Activated naive CD8-positive, alpha-beta T cell treated with anti-CD3 and anti-CD28 coated beads, Interleukin-2, amount 10 ng/mL, durations not matched to agents 7 days and 5 days (primary cell): ENCODE results near the gene TNIP1. TPM values are rescaled to one million over a fixed set of nuclear protein-coding genes. Genes with fewer than 3 reads are reported as not detected.

Source experiments
- ATAC-seq: fragments of 150-1000 bp; cut with Tn5 transposase; one replicate; pipeline ENCODE4 v1.10.0; 2021; ENCODE audit warnings: low read depth, moderate library complexity
- POLR2A ChIA-PET: fragments of 350-600 bp; sonication (Branson Sonifier 250); formaldehyde crosslinking; loops from one replicate; lab custom pipeline; 2021; ENCODE audit warnings: antibody characterized with exemption; lab: Charles Lee
- DNase-seq: peaks from one replicate; pipeline ENCODE4 v3.0.0; 2021
- H3K27ac Mint-ChIP-seq: one replicate; pipeline ENCODE4 v1.8.0; 2022; ENCODE audit warnings: mild to moderate bottlenecking, mixed read lengths
- H3K27me3 Mint-ChIP-seq: one replicate; pipeline ENCODE4 v1.8.0; 2022; ENCODE audit warnings: mild to moderate bottlenecking, moderate library complexity, mixed read lengths
- H3K36me3 Mint-ChIP-seq: one replicate; pipeline ENCODE4 v1.8.0; 2021; ENCODE audit warnings: mild to moderate bottlenecking, mixed read lengths
- H3K4me1 Mint-ChIP-seq: one replicate; pipeline ENCODE4 v1.8.0; 2021; ENCODE audit warnings: mixed read lengths
- H3K4me3 Mint-ChIP-seq: one replicate; pipeline ENCODE4 v1.8.0; 2022; ENCODE audit warnings: mild to moderate bottlenecking, moderate library complexity, mixed read lengths
- H3K9me3 Mint-ChIP-seq: one replicate; pipeline ENCODE4 v1.8.0; 2021; ENCODE audit warnings: mixed read lengths
- total RNA-seq, 2 experiments: library from RNA; stranded (reverse); gene quantifications; one replicate each; pipeline ENCODE4 v1.2.3, GENCODE V29; 2021

Gene TNIP1
- total RNA-seq, 2 experiments from 2014 or later, result 172 to 176 TPM

DNA sequence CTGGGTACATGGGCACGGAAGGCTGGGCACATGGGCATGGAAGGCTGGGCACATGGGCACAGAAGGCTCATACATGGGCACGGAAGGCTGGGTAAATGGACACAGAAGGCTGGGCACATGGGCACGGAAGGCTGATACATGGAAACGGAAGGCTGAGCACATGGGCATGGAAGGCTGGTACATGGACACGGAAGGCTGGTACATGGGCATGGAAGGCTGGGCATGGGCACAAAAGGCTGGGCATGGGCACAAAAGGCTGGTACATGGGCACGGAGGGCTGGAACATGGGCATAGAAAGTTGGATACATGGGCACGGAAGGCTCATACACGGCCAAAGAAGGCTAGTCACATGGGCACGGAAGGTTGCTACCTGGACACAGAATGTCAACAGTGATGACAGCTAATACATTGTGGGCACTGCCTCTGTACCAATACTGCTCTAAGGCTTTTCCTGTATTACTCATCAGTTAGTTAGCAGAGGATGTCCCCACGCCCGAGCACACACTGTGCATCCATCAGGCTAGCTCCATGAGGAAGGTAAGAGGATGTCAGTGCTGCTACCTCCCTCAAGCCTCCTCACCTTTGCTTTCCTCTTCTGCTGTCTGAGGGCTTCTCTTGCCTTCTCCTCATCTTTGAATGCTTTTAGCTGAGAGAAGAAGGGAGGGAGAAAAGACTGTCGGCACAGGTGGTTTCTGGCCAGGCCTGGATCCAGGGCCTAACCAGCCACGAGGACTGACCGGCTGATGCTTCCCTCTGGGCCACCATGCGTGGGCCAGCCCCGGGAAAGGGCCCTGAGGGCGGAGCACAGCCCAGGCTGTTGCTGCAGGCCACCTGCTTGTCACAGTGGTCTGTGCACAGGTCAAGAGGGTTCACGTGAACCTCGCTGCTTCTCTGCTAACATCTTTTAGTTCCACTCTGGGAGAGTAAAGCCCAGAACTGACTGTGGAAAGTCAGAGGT, 46.1 kb downstream of the TNIP1 start:
- H3K36me3 Mint-ChIP-seq, result peaks cover 44% of the 10 kb centered on the region
- no peak for ATAC-seq
- no peaks in the 10 kb centered on the region for H3K9me3 Mint-ChIP-seq
- POLR2A ChIA-PET, result no interaction called here
- H3K27me3 Mint-ChIP-seq, result no peaks in the 10 kb centered on the region
- H3K27ac Mint-ChIP-seq, result no peak overlapping the region
- no peaks in the 10 kb centered on the region for H3K4me1 Mint-ChIP-seq
- no peak for DNase-seq
- no peak overlapping the region for H3K4me3 Mint-ChIP-seq

DNA sequence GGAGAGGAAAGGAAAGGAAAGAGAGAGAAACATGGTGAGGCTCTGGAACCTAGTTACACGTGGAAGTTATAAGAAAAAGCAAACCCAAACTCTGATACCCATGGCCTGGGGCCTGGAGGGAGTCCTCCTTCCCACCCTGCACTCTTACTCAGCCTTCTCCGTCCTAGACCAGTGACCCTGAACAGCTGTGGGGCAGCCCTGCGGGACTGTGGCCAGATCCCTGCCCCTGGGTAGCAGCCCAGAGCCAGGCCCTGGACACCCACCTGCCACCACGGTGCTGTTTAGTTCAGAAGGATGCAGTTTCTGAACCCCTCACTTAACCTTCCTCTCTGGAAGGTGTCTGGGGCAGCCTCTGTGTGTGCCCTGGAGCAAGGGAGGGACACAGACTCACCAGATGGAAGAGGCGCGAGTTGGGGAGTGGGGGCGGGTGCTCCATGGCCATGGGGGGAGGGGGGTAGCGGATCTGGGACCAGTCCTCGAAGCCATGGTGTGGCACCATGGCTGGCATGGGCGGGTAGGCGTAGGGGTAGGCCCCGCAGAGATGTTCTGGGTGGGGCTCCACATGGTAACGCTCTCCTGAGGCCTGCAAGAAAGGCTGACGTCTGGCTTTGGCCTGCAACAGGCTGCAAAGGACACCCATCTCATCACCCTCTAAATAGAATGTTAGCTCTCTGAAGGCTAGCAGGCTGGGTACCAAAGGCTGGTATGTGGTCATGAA, 47.5 kb downstream of the TNIP1 start:
- ATAC-seq (no peak), DNase-seq (no peak)
- H3K4me1 Mint-ChIP-seq, result no peaks in the 10 kb centered on the region
- POLR2A ChIA-PET, result no interaction called here
- no peak overlapping the region for H3K4me3 Mint-ChIP-seq
- peaks cover 47% of the 10 kb centered on the region for H3K36me3 Mint-ChIP-seq
- no peaks in the 10 kb centered on the region for H3K27me3 Mint-ChIP-seq
- no peaks in the 10 kb centered on the region for H3K9me3 Mint-ChIP-seq
- H3K27ac Mint-ChIP-seq, result no peak overlapping the region

DNA sequence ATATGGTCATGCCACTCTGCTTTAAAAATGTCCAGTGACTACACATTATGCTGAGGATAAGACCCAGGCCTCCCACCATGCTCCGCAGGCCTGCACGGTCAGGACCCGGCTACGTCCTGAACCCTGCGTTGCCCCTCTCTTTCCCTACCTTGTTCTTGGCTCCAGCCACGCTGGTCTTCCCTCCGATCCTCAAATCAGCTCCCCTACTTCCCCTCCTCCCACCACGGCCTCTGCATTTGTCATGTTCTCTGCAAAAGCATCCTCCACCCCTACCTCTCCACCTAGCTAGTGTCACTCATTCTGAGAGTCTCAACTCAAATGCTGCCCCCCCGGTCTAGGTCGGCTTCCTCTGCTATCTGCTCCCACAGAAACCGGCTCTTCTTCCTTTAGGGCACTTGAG, 49.3 kb downstream of the TNIP1 start:
- no peaks in the 10 kb centered on the region for H3K9me3 Mint-ChIP-seq
- no peak for ATAC-seq
- H3K27ac Mint-ChIP-seq, result no peak overlapping the region
- POLR2A ChIA-PET, result no interaction called here
- H3K36me3 Mint-ChIP-seq, result peaks cover 46% of the 10 kb centered on the region
- H3K4me3 Mint-ChIP-seq, result no peak overlapping the region
- no peak for DNase-seq
- H3K27me3 Mint-ChIP-seq, result no peaks in the 10 kb centered on the region
- H3K4me1 Mint-ChIP-seq, result no peaks in the 10 kb centered on the region

DNA sequence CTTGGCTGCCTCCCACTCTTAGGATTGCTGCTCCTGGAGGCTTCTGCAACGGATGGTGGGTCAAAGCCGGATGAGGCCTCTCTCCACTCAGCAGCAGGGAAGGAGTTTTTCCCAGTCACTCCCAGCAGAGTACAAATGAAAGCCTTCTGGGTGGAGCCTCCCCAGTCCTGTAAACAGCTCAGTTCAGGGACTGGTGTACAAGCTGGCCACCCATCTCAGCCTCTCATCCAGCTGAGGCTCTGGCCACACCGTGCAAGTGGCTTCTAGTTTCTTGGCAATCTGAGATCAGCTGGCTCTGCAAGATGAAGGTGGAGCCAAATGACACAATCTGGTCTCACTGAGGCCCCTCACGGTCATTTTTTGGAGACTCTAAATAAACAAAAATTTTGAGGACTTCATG, 50.5 kb downstream of the TNIP1 start:
- H3K27ac Mint-ChIP-seq, result no peak overlapping the region
- DNase-seq (no peak), ATAC-seq (no peak)
- H3K36me3 Mint-ChIP-seq, result peaks cover 47% of the 10 kb centered on the region
- no peaks in the 10 kb centered on the region for H3K27me3 Mint-ChIP-seq
- H3K9me3 Mint-ChIP-seq, result no peaks in the 10 kb centered on the region
- POLR2A ChIA-PET, result no interaction called here
- H3K4me3 Mint-ChIP-seq, result no peak overlapping the region
- H3K4me1 Mint-ChIP-seq, result no peaks in the 10 kb centered on the region

DNA sequence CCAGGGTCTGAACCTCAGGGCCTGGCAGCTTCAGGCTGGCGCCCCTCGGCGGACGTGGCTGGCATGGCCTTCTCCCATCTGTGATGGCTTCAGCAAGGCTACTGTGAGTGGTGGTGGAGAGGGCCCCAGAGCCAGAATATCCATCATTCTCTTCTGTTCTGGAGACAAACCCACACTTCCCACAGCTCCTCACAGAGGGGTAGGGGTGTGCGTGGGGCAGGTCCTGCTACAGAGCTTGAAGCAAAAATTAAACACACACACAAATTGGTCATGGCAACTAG, 50.8 kb downstream of the TNIP1 start:
- ATAC-seq (no peak), DNase-seq (no peak)
- Mint-ChIP-seq H3K27ac (no peak overlapping the region), H3K9me3 (no peaks in the 10 kb centered on the region), H3K4me3 (no peak overlapping the region), H3K27me3 (no peaks in the 10 kb centered on the region), H3K4me1 (no peaks in the 10 kb centered on the region), H3K36me3 (peaks cover 49% of the 10 kb centered on the region)
- POLR2A ChIA-PET, result no interaction called here

DNA sequence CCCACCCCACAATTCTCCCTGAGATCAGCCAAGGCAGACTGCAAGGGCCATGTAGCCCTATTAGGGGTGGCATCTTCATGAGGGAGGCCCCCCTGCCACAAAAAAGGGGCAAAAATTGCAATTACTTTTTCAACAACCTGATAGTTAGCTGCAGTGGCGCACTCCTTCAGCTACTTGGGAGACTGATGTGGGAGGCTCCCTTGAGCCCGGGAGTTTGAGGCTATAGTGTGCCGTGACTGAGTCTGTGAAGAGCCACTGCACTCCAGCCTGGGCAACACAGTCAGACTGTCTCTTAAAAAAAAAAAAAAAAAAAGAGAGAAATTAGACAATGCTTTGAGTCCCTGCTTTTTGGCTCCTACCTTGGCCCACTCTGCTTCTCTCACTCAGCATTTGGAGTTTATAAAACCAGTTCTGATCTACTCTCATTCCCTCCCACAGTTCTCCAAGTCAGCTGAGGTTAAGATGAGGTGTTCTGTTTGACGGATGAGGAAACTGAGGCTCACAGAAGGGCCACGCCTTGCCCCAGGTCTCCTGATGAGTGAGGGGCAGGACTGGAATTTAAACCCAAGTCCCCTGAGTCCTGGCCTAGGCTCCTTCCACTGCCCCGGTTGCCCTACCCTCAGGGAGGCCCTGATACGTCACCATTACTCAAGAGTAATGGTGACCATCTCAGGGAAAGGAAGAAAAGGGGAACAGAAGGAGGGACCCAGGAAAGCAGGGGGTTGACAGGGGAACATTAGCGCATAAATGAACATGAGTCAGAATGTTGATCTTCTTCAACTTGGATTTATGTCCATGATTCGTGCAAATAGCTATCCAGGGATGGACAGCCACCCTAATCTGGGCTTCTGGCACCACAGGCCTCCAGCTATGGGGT, 51.4 kb downstream of the TNIP1 start:
- no peak overlapping the region for H3K4me3 Mint-ChIP-seq
- POLR2A ChIA-PET, result no interaction called here
- no peak overlapping the region for H3K27ac Mint-ChIP-seq
- H3K36me3 Mint-ChIP-seq, result peaks cover 48% of the 10 kb centered on the region
- ATAC-seq (no peak), DNase-seq (no peak)
- H3K4me1 Mint-ChIP-seq, result no peaks in the 10 kb centered on the region
- no peaks in the 10 kb centered on the region for H3K27me3 Mint-ChIP-seq
- H3K9me3 Mint-ChIP-seq, result no peaks in the 10 kb centered on the region

DNA sequence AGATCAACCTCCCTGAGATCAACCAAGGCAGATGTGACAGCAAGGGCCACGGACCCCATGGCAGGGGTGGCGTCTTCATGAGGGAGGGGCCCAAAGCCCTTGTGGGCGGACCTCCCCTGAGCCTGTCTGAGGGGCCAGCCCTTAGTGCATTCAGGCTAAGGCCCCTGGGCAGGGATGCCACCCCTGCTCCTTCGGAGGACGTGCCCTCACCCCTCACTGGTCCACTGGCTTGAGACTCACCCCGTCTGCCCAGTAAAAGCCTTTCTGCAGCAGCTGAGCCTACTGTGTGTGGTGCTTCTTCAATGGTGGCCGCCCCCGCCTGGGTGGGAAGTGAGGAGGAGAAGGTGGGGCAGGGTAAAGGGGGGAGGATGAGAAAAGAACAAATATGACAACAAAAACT, 52.1 kb downstream of the TNIP1 start:
- no peak for ATAC-seq
- H3K36me3 Mint-ChIP-seq, result peaks cover 41% of the 10 kb centered on the region

DNA sequence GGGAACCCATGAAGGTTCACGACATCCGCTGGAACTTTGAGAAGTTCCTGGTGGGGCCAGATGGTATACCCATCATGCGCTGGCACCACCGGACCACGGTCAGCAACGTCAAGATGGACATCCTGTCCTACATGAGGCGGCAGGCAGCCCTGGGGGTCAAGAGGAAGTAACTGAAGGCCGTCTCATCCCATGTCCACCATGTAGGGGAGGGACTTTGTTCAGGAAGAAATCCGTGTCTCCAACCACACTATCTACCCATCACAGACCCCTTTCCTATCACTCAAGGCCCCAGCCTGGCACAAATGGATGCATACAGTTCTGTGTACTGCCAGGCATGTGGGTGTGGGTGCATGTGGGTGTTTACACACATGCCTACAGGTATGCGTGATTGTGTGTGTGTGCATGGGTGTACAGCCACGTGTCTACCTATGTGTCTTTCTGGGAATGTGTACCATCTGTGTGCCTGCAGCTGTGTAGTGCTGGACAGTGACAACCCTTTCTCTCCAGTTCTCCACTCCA, 52.8 kb downstream of the TNIP1 start:
- POLR2A ChIA-PET, result no interaction called here
- no peak for DNase-seq
- H3K36me3 Mint-ChIP-seq, result peaks cover 41% of the 10 kb centered on the region
- no peaks in the 10 kb centered on the region for H3K9me3 Mint-ChIP-seq
- no peaks in the 10 kb centered on the region for H3K27me3 Mint-ChIP-seq
- no peak for ATAC-seq
- H3K27ac Mint-ChIP-seq, result no peak overlapping the region
- H3K4me1 Mint-ChIP-seq, result no peaks in the 10 kb centered on the region
- no peak overlapping the region for H3K4me3 Mint-ChIP-seq

More for the DNA sequence above, 52.1 kb downstream of the TNIP1 start:
- Mint-ChIP-seq H3K4me3 (no peak overlapping the region), H3K4me1 (no peaks in the 10 kb centered on the region), H3K27me3 (no peaks in the 10 kb centered on the region), H3K27ac (no peak overlapping the region), H3K9me3 (no peaks in the 10 kb centered on the region)
- POLR2A ChIA-PET, result no interaction called here
- no peak for DNase-seq

DNA sequence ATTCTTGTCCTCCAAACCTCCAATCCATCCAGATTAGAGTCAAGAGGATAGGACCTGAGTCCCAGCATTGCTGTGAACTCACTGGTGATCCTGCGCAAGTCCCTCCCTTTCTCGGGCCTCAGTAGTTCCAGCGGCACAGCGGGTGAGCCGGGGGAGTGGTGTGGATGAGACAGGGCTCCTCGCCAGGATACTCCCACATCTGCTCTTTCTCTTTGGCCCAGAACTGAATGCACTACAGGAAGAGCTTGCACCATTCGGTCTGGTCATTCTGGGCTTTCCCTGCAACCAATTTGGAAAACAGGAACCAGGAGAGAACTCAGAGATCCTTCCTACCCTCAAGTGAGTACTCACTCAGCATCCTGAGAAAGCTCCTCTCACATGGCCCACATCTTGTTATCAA, 54.2 kb downstream of the TNIP1 start:
- no peaks in the 10 kb centered on the region for H3K9me3 Mint-ChIP-seq
- ATAC-seq (no peak), DNase-seq (no peak)
- POLR2A ChIA-PET, result no interaction called here
- peaks cover 40% of the 10 kb centered on the region for H3K36me3 Mint-ChIP-seq
- no peaks in the 10 kb centered on the region for H3K4me1 Mint-ChIP-seq
- no peaks in the 10 kb centered on the region for H3K27me3 Mint-ChIP-seq
- H3K27ac Mint-ChIP-seq, result no peak overlapping the region
- no peak overlapping the region for H3K4me3 Mint-ChIP-seq

DNA sequence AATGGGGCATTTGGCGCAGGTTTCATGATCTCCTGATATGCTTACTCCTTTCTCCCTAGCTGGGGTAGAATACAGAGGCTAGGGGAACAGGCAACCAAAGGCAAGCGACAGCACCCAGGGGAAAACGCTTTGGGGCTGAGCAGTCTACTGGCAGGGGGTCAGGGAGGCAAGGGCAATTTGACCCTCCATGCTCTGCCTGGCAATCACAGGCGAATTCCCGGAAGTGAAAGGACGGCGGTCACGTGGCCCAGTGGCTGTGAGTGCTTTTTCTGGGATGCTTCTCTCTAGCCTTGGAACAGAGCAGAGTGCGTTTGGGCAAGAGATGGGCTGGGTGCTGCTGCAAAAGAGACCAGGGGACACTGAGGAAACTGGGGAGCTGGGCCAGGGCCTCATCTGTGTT, 54.7 kb downstream of the TNIP1 start:
- POLR2A ChIA-PET, result no interaction called here
- H3K27ac Mint-ChIP-seq, result no peak overlapping the region
- no peak for DNase-seq
- no peak for ATAC-seq
- peaks cover under 1% of the 10 kb centered on the region for H3K4me1 Mint-ChIP-seq
- peaks cover 2% of the 10 kb centered on the region for H3K27me3 Mint-ChIP-seq
- H3K4me3 Mint-ChIP-seq, result no peak overlapping the region
- H3K9me3 Mint-ChIP-seq, result no peaks in the 10 kb centered on the region
- H3K36me3 Mint-ChIP-seq, result peaks cover 35% of the 10 kb centered on the region

DNA sequence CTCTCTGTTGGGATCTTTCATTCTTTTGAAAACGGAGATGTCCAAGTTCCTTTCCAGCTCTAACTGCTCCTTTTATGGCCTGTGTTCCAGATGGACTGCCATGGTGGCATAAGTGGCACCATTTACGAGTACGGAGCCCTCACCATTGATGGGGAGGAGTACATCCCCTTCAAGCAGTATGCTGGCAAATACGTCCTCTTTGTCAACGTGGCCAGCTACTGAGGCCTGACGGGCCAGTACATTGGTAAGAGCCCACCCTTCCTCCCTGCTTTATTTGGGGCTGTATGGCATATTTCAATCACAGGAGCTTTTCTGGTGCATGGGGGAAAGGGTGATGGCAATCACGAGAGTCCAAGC, 55.6 kb downstream of the TNIP1 start:
- Mint-ChIP-seq H3K4me1 (peaks cover 5% of the 10 kb centered on the region), H3K4me3 (no peak overlapping the region), H3K27me3 (peaks cover 7% of the 10 kb centered on the region), H3K27ac (no peak overlapping the region), H3K36me3 (peaks cover 33% of the 10 kb centered on the region), H3K9me3 (no peaks in the 10 kb centered on the region)
- ATAC-seq, result no peak
- POLR2A ChIA-PET, result no interaction called here
- DNase-seq, result no peak

DNA sequence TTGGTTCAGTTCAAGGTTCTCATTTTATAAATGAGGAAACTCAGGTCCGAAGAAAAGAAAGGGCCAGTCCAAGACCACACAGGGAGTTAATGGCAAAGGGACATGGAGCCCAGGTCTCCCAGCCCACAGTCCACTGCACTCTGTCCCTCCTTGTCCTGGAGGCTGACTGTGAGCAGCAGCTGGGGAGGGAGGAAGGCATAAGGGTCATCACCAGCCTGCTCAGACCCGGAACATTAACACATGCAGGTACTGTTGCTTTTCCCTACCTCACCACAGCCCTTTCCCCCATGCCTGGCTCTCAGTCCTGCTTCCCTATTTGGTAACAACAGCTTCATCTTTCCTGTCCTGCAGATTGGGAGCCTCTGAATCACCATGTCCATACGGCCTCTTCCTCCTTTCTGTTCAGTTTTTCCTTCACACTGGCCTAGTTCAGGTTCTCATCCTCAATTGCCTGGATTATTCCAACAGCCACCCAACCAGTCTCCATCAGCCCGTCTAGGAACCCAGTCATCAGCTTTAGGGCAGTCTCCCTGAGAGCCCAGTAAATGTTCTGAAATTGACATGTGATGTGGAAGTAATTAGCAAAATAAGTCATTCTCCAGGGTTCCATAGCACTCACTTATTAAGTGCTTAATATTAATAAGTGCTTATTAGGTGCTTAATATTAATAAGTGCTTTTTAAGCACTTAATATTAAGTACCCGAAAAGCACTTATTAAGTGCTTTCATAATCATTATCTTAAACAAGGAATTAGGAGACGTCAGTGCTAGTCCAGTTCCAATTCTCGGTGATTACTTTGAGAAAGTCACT, 56.2 kb downstream of the TNIP1 start:
- Mint-ChIP-seq H3K27ac (no peak overlapping the region), H3K36me3 (peaks cover 32% of the 10 kb centered on the region), H3K9me3 (no peaks in the 10 kb centered on the region), H3K27me3 (peaks cover 13% of the 10 kb centered on the region), H3K4me1 (peaks cover 6% of the 10 kb centered on the region), H3K4me3 (no peak overlapping the region)
- POLR2A ChIA-PET, result no interaction called here
- DNase-seq (no peak), ATAC-seq (no peak)

DNA sequence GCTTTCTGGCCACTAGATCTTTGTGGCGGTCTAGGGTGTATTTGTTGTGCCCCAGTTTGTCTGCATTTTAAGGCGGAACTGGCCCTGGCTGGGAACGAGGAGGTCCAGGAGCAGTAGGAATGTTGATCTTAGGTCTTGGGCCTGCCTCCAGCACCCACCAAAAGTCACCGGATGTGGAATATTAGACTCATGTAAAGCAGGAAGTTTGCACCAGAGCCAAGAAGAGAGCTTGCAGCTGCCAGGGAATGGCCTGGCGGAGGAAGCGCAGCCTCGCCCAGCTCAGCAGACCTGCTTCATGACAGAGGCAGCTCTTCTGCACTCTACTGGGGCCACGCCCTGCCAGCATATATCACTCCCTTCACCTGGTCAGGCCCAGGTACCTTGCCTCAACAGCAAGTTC, 57.2 kb downstream of the TNIP1 start:
- Mint-ChIP-seq H3K4me3 (no peak overlapping the region), H3K27me3 (peaks cover 13% of the 10 kb centered on the region), H3K9me3 (no peaks in the 10 kb centered on the region), H3K27ac (no peak overlapping the region), H3K36me3 (peaks cover 31% of the 10 kb centered on the region), H3K4me1 (peaks cover 10% of the 10 kb centered on the region)
- POLR2A ChIA-PET, result no interaction called here
- ATAC-seq (no peak), DNase-seq (no peak)
